ENCODE data around the gene GABARAPL1.
"Not testable (repeated sequence)": the region's sequence is repeated elsewhere in the genome, so short reads cannot be mapped to it uniquely, and the experiment has no call there.

GABARAPL1 gene

GRCh38 chr12:10212739-10213131, at the start of gene GABARAPL1:
GABARAPL1 (plus strand) TSS chr12:10212877; CDS start chr12:10213130, 253 bp downstream.
- DNase-seq (ENCODE audit: low read depth in 2 of 2): peak; percentile 30 to 64

- no peak for DNase-seq (ENCODE audit: low read depth in 2 of 2)
These were observed 49.6 kb upstream of the GABARAPL1 start for GRCh38 chr12:10163084-10163483.

DNA sequence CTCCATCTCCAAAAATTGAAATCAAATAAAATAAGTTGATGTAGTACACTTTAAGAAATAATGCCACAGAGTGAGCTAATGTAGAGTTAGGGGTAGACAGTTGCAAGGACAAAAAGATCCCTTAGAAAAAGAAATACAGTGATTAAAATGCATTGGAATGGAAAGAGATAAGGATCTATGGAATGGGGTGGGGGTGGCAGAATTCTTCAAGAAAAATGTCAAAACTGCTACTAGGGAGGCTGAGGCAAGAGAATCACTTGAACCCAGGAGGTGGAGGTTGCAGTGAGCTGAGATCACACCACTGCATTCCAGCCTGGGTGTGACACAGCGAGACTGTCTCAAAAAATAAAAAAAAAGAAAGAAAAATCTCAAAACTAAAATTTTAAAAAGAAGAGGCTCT, 47.3 kb upstream of the GABARAPL1 start:
- DNase-seq (ENCODE audit: low read depth in 2 of 2): no peak

DNA sequence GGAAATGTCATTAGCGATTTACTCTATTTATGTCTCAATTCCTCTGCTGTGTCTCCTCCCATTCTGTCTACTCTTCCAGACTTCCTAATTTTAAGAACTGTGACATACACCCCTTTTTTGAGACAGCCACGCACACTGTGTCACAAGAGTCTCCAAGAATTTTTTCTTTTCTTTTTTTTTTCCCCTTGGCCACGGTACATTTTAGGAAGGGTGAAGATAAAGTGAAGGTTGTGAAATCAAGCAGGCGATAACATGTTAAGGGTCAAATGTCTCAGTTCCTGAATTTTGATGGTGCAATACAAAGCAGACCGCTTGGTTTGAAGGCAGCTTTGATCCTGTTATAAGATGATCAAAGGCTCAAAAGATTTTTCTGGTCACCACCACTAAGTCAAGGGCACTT, 45.1 kb upstream of the GABARAPL1 start:
- no peak for DNase-seq (ENCODE audit: low read depth in 2 of 2)

GRCh38 chr12:10169104-10169503, 43.6 kb upstream of the GABARAPL1 start:
- DNase-seq (ENCODE audit: low read depth in 2 of 2): no peak

DNA sequence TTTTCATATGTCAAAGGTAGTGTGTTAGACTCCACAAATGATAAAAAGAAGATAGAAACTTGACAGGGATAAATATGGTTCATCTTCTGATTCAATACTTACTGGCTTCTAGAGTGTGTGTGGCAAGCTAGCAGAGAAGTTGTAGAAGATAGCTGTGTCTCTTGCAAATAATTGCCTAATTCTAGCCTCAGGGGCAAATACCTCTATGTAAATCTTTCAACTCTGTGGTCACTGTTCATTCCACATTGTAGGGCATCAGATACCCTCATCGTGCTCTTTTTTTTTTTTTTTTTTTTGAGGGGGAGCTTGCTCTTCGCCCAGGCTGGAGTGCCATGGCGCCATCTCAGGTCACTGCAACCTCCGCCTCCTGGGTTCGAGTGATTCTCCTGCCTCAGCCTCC, 42.5 kb upstream of the GABARAPL1 start:
- no peak for DNase-seq (ENCODE audit: low read depth in 2 of 2)

DNA sequence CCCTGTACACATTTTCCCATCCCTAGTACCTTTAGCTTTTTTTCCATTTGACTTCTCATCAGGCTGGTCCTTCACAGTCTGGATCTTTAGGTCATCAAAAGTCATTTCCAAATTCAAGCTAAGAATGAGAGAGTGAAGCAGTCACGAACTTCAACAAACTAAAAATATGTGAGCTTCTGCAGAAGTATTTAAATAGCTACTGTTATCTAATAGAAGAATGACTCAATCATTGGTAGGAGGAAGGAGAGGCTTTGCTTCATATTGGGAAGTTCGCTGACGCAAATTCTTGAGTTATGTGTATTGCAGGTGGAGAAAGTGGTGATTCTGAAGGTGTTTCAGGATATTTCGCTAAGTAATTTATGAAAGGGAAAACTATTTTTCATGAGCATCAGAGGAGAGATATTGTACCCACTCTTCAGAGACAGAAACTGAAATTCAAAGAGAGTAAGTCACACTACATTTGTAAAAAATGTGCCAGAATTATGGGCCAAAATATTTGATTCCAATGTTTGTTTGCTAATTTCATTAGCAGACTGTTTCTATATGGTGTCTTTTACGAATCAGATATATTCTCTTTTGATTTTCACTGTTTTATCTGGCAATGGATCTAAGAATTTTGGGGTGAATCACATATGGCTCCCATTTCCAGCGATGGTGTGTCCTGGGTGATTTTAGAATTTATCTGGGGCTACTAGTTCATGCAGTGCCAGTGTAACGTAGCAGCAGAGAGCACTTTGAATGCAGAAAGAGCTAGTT, 40.5 kb upstream of the GABARAPL1 start, which contains the start of gene OLR1:
Gene OLR1 (minus strand): TSS at position 160 of the 756 bp plus-strand sequence. CDS start 55 bp downstream, at position 105.
- no peak for DNase-seq (ENCODE audit: low read depth in 2 of 2)

DNA sequence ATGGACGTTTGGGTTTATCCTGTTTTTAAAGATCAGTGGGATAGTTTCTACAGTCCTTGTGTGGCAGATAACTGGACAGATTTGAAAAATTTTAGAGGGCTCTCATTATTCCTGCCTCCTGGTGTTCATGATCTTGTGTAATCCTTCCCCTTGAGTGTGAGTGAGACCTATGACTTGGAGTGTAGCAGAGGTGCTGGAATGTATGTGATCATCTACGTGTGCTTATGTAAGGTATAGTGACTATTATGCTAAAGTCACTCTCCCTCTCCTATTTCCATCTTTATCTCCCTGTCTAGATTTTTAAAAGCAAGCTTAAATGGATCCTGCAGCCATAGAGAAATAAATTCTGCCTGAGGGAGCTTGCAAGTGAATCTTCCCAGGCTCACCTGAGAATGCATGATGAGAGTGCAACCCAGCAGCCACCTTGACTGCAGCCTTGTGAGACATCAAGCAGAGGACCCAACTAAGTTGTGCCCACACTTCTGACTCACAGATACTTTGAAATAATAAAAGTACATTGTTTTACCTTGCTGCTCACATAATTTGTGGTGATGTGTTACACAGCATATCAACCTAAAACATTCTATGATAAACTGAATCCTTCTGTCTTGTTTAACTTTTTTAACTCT, 37.6 kb upstream of the GABARAPL1 start:
- no peak for DNase-seq (ENCODE audit: low read depth in 2 of 2)

DNA sequence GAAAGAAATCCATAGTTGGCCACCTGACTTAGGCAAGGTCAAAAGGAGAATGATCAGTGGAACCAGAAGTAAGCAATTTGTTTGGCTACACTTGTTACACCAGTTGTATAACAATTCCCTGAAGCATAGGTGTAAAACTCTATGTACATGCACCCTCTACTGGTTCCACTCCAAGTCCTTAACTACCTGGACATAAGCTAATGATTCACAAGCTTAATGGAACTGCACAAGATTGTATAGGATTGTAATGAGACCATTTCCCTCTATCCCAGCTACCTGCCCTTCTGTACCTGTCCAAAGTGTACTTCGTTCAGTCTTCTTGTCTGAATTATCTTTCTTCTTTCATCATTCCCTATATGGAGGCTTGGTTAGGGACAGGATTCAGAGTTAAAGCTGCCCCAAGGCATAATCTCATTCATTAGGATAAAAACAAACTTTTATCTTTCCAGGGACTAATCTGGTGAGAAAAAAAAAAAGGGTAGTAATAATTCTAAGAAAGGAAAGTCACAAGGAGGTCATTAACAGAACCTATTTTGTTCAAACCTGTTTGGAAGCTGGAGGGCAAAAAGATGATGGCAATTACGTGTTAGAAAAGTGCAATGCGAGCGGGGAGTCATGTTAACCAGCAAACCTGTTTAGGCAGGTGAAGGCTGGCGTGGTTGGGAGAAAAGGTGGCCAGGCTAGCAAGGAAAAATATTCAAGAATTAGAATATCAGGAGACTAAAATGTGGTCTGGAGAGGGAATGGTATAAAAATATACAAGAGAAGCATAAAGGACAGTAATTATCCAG, 36.6 kb upstream of the GABARAPL1 start:
- DNase-seq (ENCODE audit: low read depth in 2 of 2): no peak

DNA sequence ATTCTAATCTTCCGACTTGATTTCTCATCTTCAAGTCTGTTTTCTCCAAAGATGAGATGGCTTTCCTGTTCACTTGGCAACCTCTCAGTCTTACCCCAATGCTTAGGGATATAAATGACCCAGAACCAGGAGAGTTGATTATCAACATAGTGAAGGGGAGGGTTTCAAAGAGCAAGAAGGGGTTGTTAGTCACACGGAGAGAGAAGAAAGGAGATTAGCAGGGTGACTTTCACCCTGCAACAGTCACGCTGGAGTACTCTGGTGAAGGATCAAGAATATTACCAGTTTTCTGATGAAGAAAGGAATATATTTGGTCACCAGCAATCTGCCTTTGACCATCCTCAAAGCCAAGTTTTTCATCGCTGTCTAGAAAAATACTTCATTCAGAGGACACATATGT, 33.9 kb upstream of the GABARAPL1 start, which contains the start of gene TMEM52B:
Gene TMEM52B (plus strand): TSS at position 212 of the 400 bp plus-strand sequence. CDS start 543 bp downstream, outside the sequence.
- no peak for DNase-seq (ENCODE audit: low read depth in 2 of 2)

DNA sequence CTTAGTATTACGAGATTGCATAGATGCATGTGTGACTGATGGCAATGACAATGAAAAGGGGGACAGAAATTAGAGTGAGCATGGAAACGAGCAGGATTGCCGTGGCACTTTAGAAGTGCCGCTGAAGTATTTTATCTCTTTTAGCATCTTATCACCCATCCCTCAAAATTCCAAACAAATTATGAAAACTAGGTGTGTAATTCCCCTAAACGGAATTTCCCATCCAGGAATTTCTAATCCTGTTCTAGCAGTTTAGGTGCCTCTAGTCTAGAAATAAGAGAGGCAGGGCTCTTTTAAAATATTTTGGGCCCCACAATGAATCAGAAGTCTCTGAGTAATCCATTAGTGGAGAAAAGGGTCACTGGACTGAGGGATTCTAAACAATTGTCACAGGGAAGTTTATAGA, 32.9 kb upstream of the GABARAPL1 start:
- no peak for DNase-seq (ENCODE audit: low read depth in 2 of 2)

- DNase-seq (ENCODE audit: low read depth in 2 of 2): no peak
These were observed 30.2 kb upstream of the GABARAPL1 start for GRCh38 chr12:10182354-10183049.

GRCh38 chr12:10184261-10184843, 28.3 kb upstream of the GABARAPL1 start:
- DNase-seq (ENCODE audit: low read depth in 2 of 2): no peak

- no peak for DNase-seq (ENCODE audit: low read depth in 2 of 2)
These were observed 26.4 kb upstream of the GABARAPL1 start for GRCh38 chr12:10186299-10186698.

- DNase-seq (ENCODE audit: low read depth in 2 of 2): not testable (repeated sequence)
These were observed 25.7 kb upstream of the GABARAPL1 start for GRCh38 chr12:10186958-10187357.

GRCh38 chr12:10189653-10190052, 23.0 kb upstream of the GABARAPL1 start:
- no peak for DNase-seq (ENCODE audit: low read depth in 2 of 2)

GRCh38 chr12:10190558-10191388, 21.9 kb upstream of the GABARAPL1 start:
- DNase-seq (ENCODE audit: low read depth in 2 of 2): peak in 1 of 2 donors; percentile 6

- no peak for DNase-seq (ENCODE audit: low read depth in 2 of 2)
These were observed 20.8 kb upstream of the GABARAPL1 start for GRCh38 chr12:10191865-10192264.

DNA sequence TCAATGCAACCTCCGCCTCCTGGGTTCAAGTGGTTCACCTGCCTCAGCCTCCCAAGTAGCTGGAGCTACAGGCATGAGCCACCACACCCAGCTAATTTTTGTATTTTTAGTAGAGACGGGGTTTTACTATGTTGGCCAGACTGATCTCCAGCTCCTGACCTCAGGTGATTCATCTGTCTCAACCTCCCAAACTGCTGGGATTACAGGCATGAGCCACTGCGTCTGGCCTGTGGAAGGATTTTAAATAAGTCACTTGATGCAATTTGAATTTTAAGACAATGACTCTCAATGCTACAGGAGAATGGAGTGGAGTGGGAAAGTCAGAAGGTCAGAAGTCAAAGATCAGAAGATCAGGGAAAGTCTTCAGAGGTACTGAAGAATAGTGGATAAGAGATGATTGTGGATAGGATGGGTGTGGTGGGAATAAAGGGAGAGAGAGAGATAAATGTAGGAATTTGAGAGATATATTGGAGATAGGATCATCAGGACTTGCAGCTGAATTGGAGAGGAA, 18.5 kb upstream of the GABARAPL1 start:
- DNase-seq (ENCODE audit: low read depth in 2 of 2): no peak

DNA sequence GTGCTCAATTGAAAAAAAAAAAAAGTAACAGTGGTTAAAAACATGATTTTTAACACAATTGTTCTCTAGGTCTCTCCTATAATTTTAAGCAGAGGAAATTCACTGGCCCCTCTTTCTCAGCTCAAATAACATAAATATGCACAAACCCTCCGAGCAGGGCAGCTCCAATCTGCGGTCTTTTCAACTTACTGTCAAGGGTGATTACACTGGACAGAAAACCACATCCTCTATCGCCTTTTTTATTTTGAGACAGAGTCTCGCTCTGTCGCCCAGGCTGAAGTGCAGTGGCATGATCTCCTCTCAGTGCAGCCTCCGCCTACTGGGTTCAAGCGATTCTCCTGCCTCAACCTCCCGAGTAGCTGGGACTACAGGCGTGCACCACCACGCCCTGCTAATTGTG, 16.5 kb upstream of the GABARAPL1 start:
- DNase-seq (ENCODE audit: low read depth in 2 of 2): no peak
